ENCODE measurements around the gene CMIP. TPM values are rescaled to one million over a fixed set of nuclear protein-coding genes. Genes with fewer than 3 reads are reported as not detected.

The CMIP gene
- total RNA-seq, 1 donor from 2014 or later = 6.6 TPM

GRCh38 chr16:81548876-81549546, 104.4 kb downstream of the CMIP start:
- Histone ChIP-seq H3K9ac (no peak overlapping the region), H3K4me2 (no peak overlapping the region), H3K4me1 (peaks cover 3% of the 10 kb centered on the region), H2AFZ (replicated peaks) (no peak overlapping the region), H3K36me3 (no peaks in the 10 kb centered on the region), H3K9me3 (ENCODE audit: low read depth) (no peaks in the 10 kb centered on the region), H3K4me3 (no peak overlapping the region), H3K79me2 (ENCODE audit: low read depth) (peaks cover 65% of the 10 kb centered on the region), H3F3A (ENCODE audit: low read depth) (peaks cover 2% of the 10 kb centered on the region), H4K20me1 (ENCODE audit: low read depth) (peaks cover 60% of the 10 kb centered on the region), H3K27me3 (no peaks in the 10 kb centered on the region), H3K27ac (no peak overlapping the region)
- no peak for TF ChIP-seq EZH2phosphoT487 (IDR thresholded peaks at IDR 0.05)
- TF ChIP-seq CTCF (IDR thresholded peaks at IDR 0.05) = no peak
- no peak for TF ChIP-seq EZH2 (IDR thresholded peaks at IDR 0.05)
- DNase-seq (ENCODE audit: low spot score) = no peak
- Mint-ChIP-seq H3K36me3 (peaks cover 9% of the 10 kb centered on the region), H3K4me1 (peaks cover 38% of the 10 kb centered on the region), H3K27ac (no peak overlapping the region), H3K4me3 (no peak overlapping the region), H3K9me3 (peaks cover 13% of the 10 kb centered on the region), H3K27me3 (ENCODE audit: insufficient read depth, low read depth) (peaks cover 11% of the 10 kb centered on the region)

- peaks cover 37% of the 10 kb centered on the region for H3K4me1 Mint-ChIP-seq
- no peak overlapping the region for H3K4me3 Mint-ChIP-seq
- Histone ChIP-seq H3K4me1 (peaks cover 11% of the 10 kb centered on the region), H4K20me1 (ENCODE audit: low read depth) (peaks cover 60% of the 10 kb centered on the region), H3K27me3 (no peaks in the 10 kb centered on the region), H3F3A (ENCODE audit: low read depth) (peaks cover 5% of the 10 kb centered on the region), H3K4me2 (no peak overlapping the region), H2AFZ (replicated peaks) (no peak overlapping the region), H3K9me3 (ENCODE audit: low read depth) (no peaks in the 10 kb centered on the region), H3K9ac (no peak overlapping the region), H3K27ac (no peak overlapping the region), H3K79me2 (ENCODE audit: low read depth) (peaks cover 64% of the 10 kb centered on the region), H3K4me3 (no peak overlapping the region), H3K36me3 (no peaks in the 10 kb centered on the region)
- no peak overlapping the region for H3K27ac Mint-ChIP-seq
- peaks cover 9% of the 10 kb centered on the region for H3K36me3 Mint-ChIP-seq
- peaks cover 16% of the 10 kb centered on the region for H3K9me3 Mint-ChIP-seq
- no peak for DNase-seq (ENCODE audit: low spot score)
- H3K27me3 Mint-ChIP-seq (ENCODE audit: insufficient read depth, low read depth) = peaks cover 14% of the 10 kb centered on the region
- TF ChIP-seq EZH2 (IDR thresholded peaks at IDR 0.05) (no peak), EZH2phosphoT487 (IDR thresholded peaks at IDR 0.05) (no peak), CTCF (IDR thresholded peaks at IDR 0.05) (no peak)
Measured at GRCh38 chr16:81549547-81550431, 105.2 kb downstream of the CMIP start.

- Histone ChIP-seq H3K9ac (no peak overlapping the region), H4K20me1 (ENCODE audit: low read depth) (peaks cover 60% of the 10 kb centered on the region), H2AFZ (replicated peaks) (no peak overlapping the region), H3K36me3 (no peaks in the 10 kb centered on the region), H3K4me1 (peaks cover 9% of the 10 kb centered on the region), H3F3A (ENCODE audit: low read depth) (peaks cover 5% of the 10 kb centered on the region), H3K4me3 (no peak overlapping the region), H3K79me2 (ENCODE audit: low read depth) (peaks cover 60% of the 10 kb centered on the region), H3K27me3 (no peaks in the 10 kb centered on the region), H3K27ac (no peak overlapping the region), H3K4me2 (no peak overlapping the region), H3K9me3 (ENCODE audit: low read depth) (no peaks in the 10 kb centered on the region)
- peaks cover 9% of the 10 kb centered on the region for H3K36me3 Mint-ChIP-seq
- H3K9me3 Mint-ChIP-seq = peaks cover 16% of the 10 kb centered on the region
- H3K4me1 Mint-ChIP-seq = peaks cover 34% of the 10 kb centered on the region
- H3K27ac Mint-ChIP-seq = no peak overlapping the region
- H3K27me3 Mint-ChIP-seq (ENCODE audit: insufficient read depth, low read depth) = peaks cover 14% of the 10 kb centered on the region
- peak overlapping the region; percentile 10 for H3K4me3 Mint-ChIP-seq
- TF ChIP-seq EZH2phosphoT487 (IDR thresholded peaks at IDR 0.05) (no peak), CTCF (IDR thresholded peaks at IDR 0.05) (no peak), EZH2 (IDR thresholded peaks at IDR 0.05) (no peak)
- DNase-seq (ENCODE audit: low spot score) = no peak
Measured at GRCh38 chr16:81550432-81550808, 105.8 kb downstream of the CMIP start.

All from neural progenitor cell (in vitro differentiated cells).